Measurements from ENCODE around the gene GSK3B.

GRCh38 chr3:120052677-120053076 lies 41.6 kb downstream of the GSK3B start:
- TF ChIP-seq POLR2A (IDR thresholded peaks at IDR 0.05; ENCODE audit: low read length) (no peak), GATA1 (IDR thresholded peaks at IDR 0.05; ENCODE audit: low read depth, low read length) (no peak)

All from erythroblast (primary cell).